Measurements from ENCODE around the gene C2CD4A. TPM values are rescaled to one million over a fixed set of nuclear protein-coding genes. Genes with fewer than 3 reads are reported as not detected.

C2CD4A gene
- total RNA-seq, 4 donors from 2014 or later, result 0.18 to 1.8 (median 0.19) TPM

- TF ChIP-seq POLR2A (IDR thresholded peaks at IDR 0.05), result no peak
- TF ChIP-seq CTCF (IDR thresholded peaks at IDR 0.05), result no peak
- no peak overlapping the region for H3K4me3 ChIP-seq
- H3K27ac ChIP-seq, result no peak overlapping the region
- H3K9me3 ChIP-seq, result no peaks in the 10 kb centered on the region
- DNase-seq, result no peak
- intact Hi-C loops (cut with DNase I), result no loop called here
- H3K27me3 ChIP-seq, result peaks cover 0 to 19% (median 0%) of the 10 kb centered on the region in 4 donors
- peaks cover 0 to 27% (median 7%) of the 10 kb centered on the region in 3 donors for H3K4me1 ChIP-seq
- 73 to 92% methylated on average over 1 of the region's 1 CpG for WGBS, 2 donors
- H3K36me3 ChIP-seq, result no peaks in the 10 kb centered on the region
Observed at GRCh38 chr15:62050115-62050514, 16.7 kb upstream of the C2CD4A start.

- Histone ChIP-seq H3K27ac (no peak overlapping the region), H3K9me3 (no peaks in the 10 kb centered on the region), H3K4me3 (no peak overlapping the region), H3K27me3 (peaks cover 0 to 27% (median 0%) of the 10 kb centered on the region in 4 donors), H3K4me1 (peaks cover 0 to 20% (median 7%) of the 10 kb centered on the region in 3 donors), H3K36me3 (no peaks in the 10 kb centered on the region)
- no peak for TF ChIP-seq POLR2A (IDR thresholded peaks at IDR 0.05)
- no peak for TF ChIP-seq CTCF (IDR thresholded peaks at IDR 0.05)
- 88 to 92% methylated on average over 4 of the region's 4 CpGs for whole genome bisulfite sequencing, 2 donors
- intact Hi-C loops (cut with DNase I), result no loop called here
- no peak for DNase-seq
Observed at GRCh38 chr15:62051166-62051565, 15.6 kb upstream of the C2CD4A start.

GRCh38 chr15:62052713-62053112 is 14.1 kb upstream of the C2CD4A start:
- peaks cover 0 to 15% (median 4%) of the 10 kb centered on the region in 3 donors for H3K4me1 ChIP-seq
- 89 to 100% methylated on average over 1 of the region's 1 CpG for WGBS, 2 donors
- intact Hi-C loops (cut with DNase I), result no loop called here
- no peak overlapping the region for H3K4me3 ChIP-seq
- H3K9me3 ChIP-seq, result no peaks in the 10 kb centered on the region
- no peak for TF ChIP-seq CTCF (IDR thresholded peaks at IDR 0.05)
- no peak for TF ChIP-seq POLR2A (IDR thresholded peaks at IDR 0.05)
- H3K36me3 ChIP-seq, result no peaks in the 10 kb centered on the region
- H3K27ac ChIP-seq, result no peak overlapping the region
- no peak for DNase-seq
- peaks cover 0 to 38% (median 0%) of the 10 kb centered on the region in 4 donors for H3K27me3 ChIP-seq

- intact Hi-C loops (cut with DNase I), result no loop called here
- no peaks in the 10 kb centered on the region for H3K36me3 ChIP-seq
- 71 to 82% methylated on average over 5 of the region's 5 CpGs for WGBS, 2 donors
Observed at GRCh38 chr15:62053439-62054085, 13.2 kb upstream of the C2CD4A start.

More at GRCh38 chr15:62053439-62054085, 13.2 kb upstream of the C2CD4A start:
- Histone ChIP-seq H3K27ac (no peak overlapping the region), H3K27me3 (peaks cover 0 to 44% (median 0%) of the 10 kb centered on the region in 4 donors), H3K9me3 (no peaks in the 10 kb centered on the region), H3K4me1 (peaks cover 0 to 21% (median 8%) of the 10 kb centered on the region in 3 donors), H3K4me3 (no peak overlapping the region)
- TF ChIP-seq POLR2A (IDR thresholded peaks at IDR 0.05) (no peak), CTCF (IDR thresholded peaks at IDR 0.05) (no peak)
- no peak for DNase-seq

Data from esophagus squamous epithelium (tissue), 5 donors.